ENCODE measurements around the gene PTPRC. TPM values are rescaled to one million over a fixed set of nuclear protein-coding genes. Genes with fewer than 3 reads are reported as not detected.

The PTPRC gene
- total RNA-seq, 1 donor from 2014 or later: 17.1 TPM

DNA sequence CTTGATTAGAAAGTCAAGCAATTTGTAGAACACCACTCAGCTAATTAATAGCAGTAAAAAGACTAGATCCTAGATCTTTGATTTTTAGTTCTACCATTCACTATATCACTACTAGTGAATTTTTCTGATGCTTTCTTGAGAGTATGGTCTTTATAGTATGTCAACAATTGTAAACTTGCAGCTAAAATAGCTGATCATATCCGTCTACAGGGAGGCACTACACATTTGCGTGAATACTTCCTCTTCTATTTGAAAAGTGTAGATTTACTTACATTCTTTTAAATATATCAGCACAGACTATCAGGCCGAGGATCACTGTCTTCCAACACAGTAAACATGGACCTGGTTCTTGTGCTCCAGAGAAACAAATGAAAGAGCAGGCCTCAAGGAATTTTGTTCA is 18.6 kb upstream of the PTPRC start:
- no peak for DNase-seq

DNA sequence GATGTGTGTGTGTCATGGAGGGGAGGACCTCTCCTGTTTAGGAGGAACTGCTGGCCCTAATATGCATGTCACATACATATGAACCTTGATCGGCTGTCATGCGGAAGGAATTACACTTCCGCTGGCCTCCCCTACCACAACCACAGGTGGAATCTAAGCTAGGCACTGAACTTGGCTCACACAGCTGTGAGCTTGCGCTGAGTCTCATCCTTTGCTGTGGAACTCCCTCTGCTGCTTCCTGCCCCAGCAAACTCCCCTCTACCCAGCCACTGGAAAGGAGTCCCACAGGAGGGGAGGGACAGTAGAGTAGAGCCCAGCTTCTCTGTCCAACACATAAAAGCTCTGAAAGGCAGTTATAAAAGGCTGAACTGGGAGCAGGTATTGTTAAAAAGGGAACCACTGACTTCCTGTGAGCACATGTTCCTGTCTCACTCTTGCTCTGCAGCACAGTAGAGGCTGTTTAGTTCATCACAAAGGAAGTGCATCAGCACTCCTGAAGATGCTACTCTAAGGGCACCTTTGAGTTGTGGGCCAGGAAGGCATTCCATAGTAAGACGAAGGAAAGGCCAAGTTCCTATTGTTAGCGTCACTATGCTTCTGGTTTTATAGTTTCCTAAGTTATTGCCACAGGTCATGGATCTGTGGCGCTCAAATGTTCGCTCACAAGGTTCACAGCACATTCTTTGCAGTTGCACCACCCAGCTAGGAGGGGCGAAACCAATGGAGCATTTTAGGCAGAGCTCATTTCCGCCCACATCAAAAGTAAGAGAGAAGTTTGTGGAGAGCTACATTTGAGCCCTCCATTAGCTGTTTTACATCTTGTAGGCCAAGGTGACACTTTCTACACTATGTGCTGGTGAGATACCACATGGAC is 17.7 kb upstream of the PTPRC start:
- no peak for DNase-seq

DNA sequence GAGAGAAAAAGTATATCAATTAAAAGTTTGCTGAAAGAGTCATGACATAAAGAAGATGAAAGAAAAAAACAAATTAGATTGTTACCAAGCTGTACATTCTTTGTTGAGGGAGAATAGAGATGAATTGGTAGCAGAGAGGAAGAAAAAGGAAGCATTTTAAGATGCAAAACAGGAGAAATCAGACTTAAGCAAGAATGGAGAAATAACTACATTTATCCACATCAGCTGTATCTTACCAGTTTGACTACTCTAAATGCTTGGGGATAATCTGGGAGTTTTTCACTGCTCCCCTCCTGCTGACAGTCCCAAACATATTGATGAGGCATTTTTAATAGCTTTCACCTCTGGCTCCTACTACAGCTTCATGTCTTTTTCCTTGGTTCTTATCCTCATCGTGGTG is 16.8 kb upstream of the PTPRC start:
- DNase-seq: no peak

GRCh38 chr1:198623752-198624647 is 14.8 kb upstream of the PTPRC start:
- DNase-seq: no peak

DNA sequence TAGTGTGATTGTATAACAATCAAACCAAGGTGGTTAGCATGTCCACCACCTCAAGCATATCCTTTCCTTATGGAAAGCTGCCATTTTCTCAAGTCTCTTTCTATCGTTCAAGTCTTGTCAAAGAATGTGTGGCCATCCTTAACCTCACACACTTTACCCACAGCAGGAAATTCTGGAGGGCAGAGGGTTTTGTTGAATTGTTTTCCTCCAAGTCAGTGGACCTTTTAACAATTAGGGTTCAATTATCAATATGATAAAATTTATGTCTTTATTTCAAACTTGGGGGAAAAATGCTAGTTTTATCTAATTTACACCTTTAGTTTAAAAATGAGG is 14.2 kb upstream of the PTPRC start:
- no peak for DNase-seq

- no peak for DNase-seq
These were observed 11.3 kb upstream of the PTPRC start for GRCh38 chr1:198627436-198628066.

GRCh38 chr1:198628067-198628455 is 10.8 kb upstream of the PTPRC start:
- no peak for DNase-seq

- no peak for DNase-seq
These were observed 9.2 kb upstream of the PTPRC start for GRCh38 chr1:198629610-198630009.

DNA sequence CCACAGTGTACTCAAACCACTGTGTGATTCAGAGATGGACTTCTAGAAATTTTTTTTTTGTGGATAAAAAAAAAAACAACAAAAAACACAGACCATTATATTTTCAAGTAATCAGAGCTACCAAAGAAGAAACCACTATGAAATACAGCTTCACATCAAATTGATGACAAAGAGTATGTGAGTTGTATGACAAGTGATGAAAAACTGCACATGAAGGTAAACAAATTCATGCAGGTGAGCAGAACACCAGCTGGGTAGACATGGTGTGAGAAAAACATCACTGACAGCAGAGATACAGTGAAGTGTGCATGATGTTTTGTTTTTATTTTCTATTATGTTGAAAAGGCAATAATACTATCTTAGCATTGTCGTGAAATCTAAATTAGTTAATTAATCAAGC is 8.0 kb upstream of the PTPRC start:
- no peak for DNase-seq

DNA sequence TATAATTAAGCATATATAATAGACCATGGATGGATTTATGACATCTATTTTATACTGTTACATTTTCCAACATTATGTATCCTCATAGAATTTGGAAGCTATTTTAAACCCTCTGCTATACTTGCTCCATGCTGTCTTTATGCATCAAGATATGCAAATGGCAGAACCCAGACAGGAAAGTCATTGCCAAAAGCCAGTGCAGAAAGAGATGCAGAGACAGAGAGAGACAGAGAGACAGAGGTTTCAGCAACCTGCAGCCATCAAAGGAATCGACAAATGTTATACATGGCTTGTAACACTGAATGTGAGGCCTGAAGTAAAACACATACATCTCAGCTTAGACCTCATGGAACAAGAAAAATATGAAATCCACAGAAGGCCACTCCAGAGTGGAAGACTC is 7.5 kb upstream of the PTPRC start:
- no peak for DNase-seq

GRCh38 chr1:198632007-198632406 is 6.8 kb upstream of the PTPRC start:
- DNase-seq: no peak

DNA sequence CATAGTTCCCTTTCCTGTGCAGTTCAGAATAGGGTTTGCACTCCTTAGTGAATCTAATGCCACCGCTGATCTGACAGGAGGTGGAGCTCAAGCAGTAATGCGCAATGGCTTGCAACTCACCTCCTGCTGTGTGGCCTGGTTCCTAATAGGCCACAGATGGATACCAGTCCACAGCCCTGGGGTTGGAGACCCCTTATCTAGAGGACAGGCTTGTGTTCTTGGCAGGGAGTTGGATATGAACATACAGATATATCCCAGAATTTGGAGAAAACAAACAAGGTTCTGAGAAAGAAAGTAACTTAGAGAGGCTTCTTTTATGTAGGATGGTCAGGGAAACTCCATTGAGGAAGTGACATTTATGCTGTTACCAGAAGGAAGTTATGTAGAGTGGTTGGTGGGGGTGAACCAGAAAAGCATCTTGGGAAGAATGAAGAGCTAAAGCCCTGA is 5.1 kb upstream of the PTPRC start:
- no peak for DNase-seq

GRCh38 chr1:198635964-198636363 is 2.9 kb upstream of the PTPRC start:
- DNase-seq: no peak

GRCh38 chr1:198636391-198636790 is 2.4 kb upstream of the PTPRC start:
- no peak for DNase-seq

DNA sequence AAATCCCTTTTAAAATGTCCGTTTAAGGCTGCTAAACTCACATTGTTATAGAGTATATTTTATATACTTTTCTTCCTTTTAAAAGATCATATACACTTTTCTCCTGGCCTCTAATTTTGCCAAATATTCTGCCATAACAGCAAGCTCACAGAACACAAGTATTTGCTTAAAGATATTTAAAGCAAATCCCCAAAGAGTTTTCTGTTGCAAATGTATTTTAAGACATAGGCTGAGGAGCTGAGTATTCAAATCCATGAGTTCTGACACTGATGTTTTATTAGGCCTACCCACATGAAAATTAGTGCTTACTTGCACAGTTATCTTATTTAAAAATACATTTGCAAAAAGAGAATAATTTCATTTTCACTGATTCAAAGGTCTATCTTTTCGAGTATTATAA is 1.7 kb upstream of the PTPRC start:
- no peak for DNase-seq

- DNase-seq: no peak
These were observed 863 bp upstream of the PTPRC start for GRCh38 chr1:198637916-198638437.

GRCh38 chr1:198638441-198638840 is 399 bp upstream of the PTPRC start:
- DNase-seq: no peak

DNA sequence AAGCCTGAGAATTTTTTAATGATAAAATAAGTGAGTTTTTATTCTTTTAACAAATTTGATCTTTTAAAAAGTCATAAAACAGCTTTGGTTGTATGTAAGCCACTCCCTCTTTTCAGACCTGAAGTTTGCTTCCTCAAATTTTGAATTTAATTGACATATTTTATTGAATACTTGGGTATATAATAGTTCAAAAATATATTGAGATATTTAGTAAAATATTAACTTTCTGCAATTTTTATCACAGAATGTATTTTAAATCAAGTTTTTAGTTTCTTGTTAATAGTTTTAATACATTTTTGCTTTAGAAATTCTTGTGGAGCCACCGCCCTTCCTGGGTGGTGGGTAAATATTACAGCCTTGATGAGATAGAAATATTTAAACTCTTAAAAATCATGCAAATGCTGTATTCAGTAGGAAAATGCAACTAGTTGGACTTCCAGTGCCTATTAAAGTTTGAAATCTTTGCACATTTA is 867 bp downstream of the PTPRC start:
- no peak for DNase-seq

GRCh38 chr1:198640174-198640573 is 1.3 kb downstream of the PTPRC start:
- DNase-seq: no peak

DNA sequence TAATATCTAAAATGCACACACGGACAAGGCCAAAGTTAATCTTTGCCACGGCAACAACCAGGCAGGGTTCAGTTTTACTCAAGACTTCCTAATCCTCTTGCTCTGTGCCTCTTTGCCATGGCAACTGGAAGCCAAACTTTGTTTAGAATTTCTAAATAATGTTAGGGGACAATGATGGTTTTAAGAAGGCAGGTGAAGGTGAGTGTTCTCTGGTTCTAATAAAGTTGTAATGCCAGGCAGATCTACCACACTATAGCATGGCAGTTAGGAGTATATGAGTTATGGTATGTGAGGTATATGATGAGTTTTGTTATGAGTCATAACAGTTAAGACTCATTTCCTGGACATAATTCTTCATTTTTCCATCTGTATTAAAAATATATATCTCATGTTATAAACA is 2.7 kb downstream of the PTPRC start:
- DNase-seq: no peak

GRCh38 chr1:198641966-198642668 is 3.3 kb downstream of the PTPRC start:
- no peak for DNase-seq

GRCh38 chr1:198642983-198643382 is 4.1 kb downstream of the PTPRC start:
- DNase-seq: no peak
